Activated CD8-positive, alpha-beta memory T cell treated with anti-CD3 and anti-CD28 coated beads, Interleukin-2, amount 50 U/mL, for 4 hours (primary cell): Measurements from ENCODE around the gene CEBPB.

Source experiments
- DNase-seq: peaks from one replicate; pipeline ENCODE4 v3.0.0-alpha.2; 2020

Gene CEBPB

GRCh38 chr20:50214226-50215024 is 23.8 kb downstream of the CEBPB start:
- no peak for DNase-seq

GRCh38 chr20:50215101-50215690 is 24.6 kb downstream of the CEBPB start:
- DNase-seq = no peak

- no peak for DNase-seq
Measured at GRCh38 chr20:50215926-50216325, 25.3 kb downstream of the CEBPB start.

- DNase-seq = no peak
Measured at GRCh38 chr20:50216543-50217206, 26.0 kb downstream of the CEBPB start.

- DNase-seq = no peak
Measured at GRCh38 chr20:50217207-50217949, 26.7 kb downstream of the CEBPB start.

- no peak for DNase-seq
Measured at GRCh38 chr20:50218987-50219435, 28.4 kb downstream of the CEBPB start.

- no peak for DNase-seq
Measured at GRCh38 chr20:50219600-50219999, 29.0 kb downstream of the CEBPB start.

- DNase-seq = no peak
Measured at GRCh38 chr20:50220093-50220893, 29.7 kb downstream of the CEBPB start.

GRCh38 chr20:50220894-50221365 is 30.3 kb downstream of the CEBPB start:
- no peak for DNase-seq

- no peak for DNase-seq
Measured at GRCh38 chr20:50221501-50222308, 31.1 kb downstream of the CEBPB start.

- DNase-seq = no peak
Measured at GRCh38 chr20:50222309-50223038, 31.8 kb downstream of the CEBPB start.

- DNase-seq = no peak
Measured at GRCh38 chr20:50223039-50224005, 32.7 kb downstream of the CEBPB start.

GRCh38 chr20:50224052-50224451 is 33.4 kb downstream of the CEBPB start:
- DNase-seq = no peak

- no peak for DNase-seq
Measured at GRCh38 chr20:50224531-50225255, 34.1 kb downstream of the CEBPB start.

GRCh38 chr20:50226093-50226974 is 35.7 kb downstream of the CEBPB start:
- DNase-seq = no peak

- DNase-seq = no peak
Measured at GRCh38 chr20:50227506-50227905, 36.9 kb downstream of the CEBPB start.

- DNase-seq = no peak
Measured at GRCh38 chr20:50229156-50229607, 38.6 kb downstream of the CEBPB start.
